Astrocyte (in vitro differentiated cells and primary cell): ENCODE data around the gene SELENOW.

Source experiments
- CTCF ChIP-seq: IDR thresholded peaks from 2 replicates; pipeline ENCODE4 v1.5.1; 2011; ENCODE audit warnings: low read depth, mild to moderate bottlenecking, inconsistent platforms, low read length, moderate library complexity; ENCODE audit not compliant: insufficient read depth
- EZH2 ChIP-seq: IDR thresholded peaks from 2 replicates; pipeline ENCODE4 v1.6.1; 2012; ENCODE audit warnings: mild to moderate bottlenecking, low read length, inconsistent platforms; ENCODE audit not compliant: insufficient read depth

- TF ChIP-seq CTCF (no peak), EZH2 (no peak)
Measured at GRCh38 chr19:47776568-47776967, 1.9 kb upstream of the SELENOW start.
